ENCODE results near the gene STARD10. TPM values are rescaled to one million over a fixed set of nuclear protein-coding genes. Genes with fewer than 3 reads are reported as not detected.

The STARD10 gene
- total and polyA plus RNA-seq, 2 donors (not counting 3 experiments of a cell fraction or from before 2014, with no cell fraction given) = 16.1 to 22.5 TPM

- no peaks in the 10 kb centered on the region for H3K79me2 ChIP-seq (ENCODE audit: control insufficient read depth, insufficient read depth, low read length)
- no peak overlapping the region for H3K4me3 ChIP-seq (replicated peaks in 1 of 3; ENCODE audit: insufficient read depth in 1 of 3, low read depth in 1 of 3, low read length in 3 of 3)
- H3K9ac ChIP-seq (replicated peaks; ENCODE audit: extremely low read depth, insufficient read depth, low read length) = no peak overlapping the region
- CTCF ChIA-PET = no interaction called here
- H3K9me1 ChIP-seq (replicated peaks; ENCODE audit: control insufficient read depth, extremely low read depth, insufficient read depth, low read length) = no peaks in the 10 kb centered on the region
- dilution Hi-C loops (cut with MboI; ENCODE audit: extremely low pct_ligation_motif_present, low sequenced_read_pairs) = no loop called here
- H3K27ac ChIP-seq (ENCODE audit: insufficient read depth, low read depth, low read length) = no peak overlapping the region
- no peaks in the 10 kb centered on the region for H3K27me3 ChIP-seq (ENCODE audit: control insufficient read depth in 2 of 2, insufficient read depth in 2 of 2, low read length in 2 of 2)
- TF ChIP-seq FOS (IDR thresholded peaks at IDR 0.05; ENCODE audit: borderline replicate concordance, insufficient read depth, low read length) (no peak), EZH2 (IDR thresholded peaks at IDR 0.05; ENCODE audit: borderline replicate concordance, low read depth, low read length, severe bottlenecking) (no peak), GATA2 (IDR thresholded peaks at IDR 0.05; ENCODE audit: insufficient read depth, insufficient read length, low read depth, low read length) (no peak), POLR2A (IDR thresholded peaks at IDR 0.05; ENCODE audit: low read depth, low read length) (no peak), CTCF (IDR thresholded peaks at IDR 0.05; ENCODE audit: extremely low read depth in 1 of 2, insufficient read depth in 1 of 2, low read depth in 1 of 2, low read length in 2 of 2) (no peak), POLR2AphosphoS5 (IDR thresholded peaks at IDR 0.05; ENCODE audit: insufficient read depth, low read depth, low read length) (no peak), MAX (IDR thresholded peaks at IDR 0.05; ENCODE audit: insufficient read depth, insufficient read length) (no peak), JUN (IDR thresholded peaks at IDR 0.05; ENCODE audit: borderline replicate concordance, insufficient read depth, insufficient read length, low read depth) (no peak), MYC (IDR thresholded peaks at IDR 0.05; ENCODE audit: low read depth, low read length) (no peak)
- H3K36me3 ChIP-seq (ENCODE audit: control insufficient read depth in 2 of 2, extremely low read depth in 1 of 2, insufficient read depth in 2 of 2, low read length in 2 of 2) = no peaks in the 10 kb centered on the region
- BruUV-seq (replicated peaks) = no TSS peak
- DNase-seq (ENCODE audit: low read depth, low spot score) (no peak), FAIRE-seq (no peak)
- H3K9me3 ChIP-seq (replicated peaks; ENCODE audit: control insufficient read depth, insufficient read depth, low read length) = no peaks in the 10 kb centered on the region
- no peaks in the 10 kb centered on the region for H4K20me1 ChIP-seq (replicated peaks; ENCODE audit: control insufficient read depth, extremely low read depth, insufficient read depth, low read length)
- POLR2A ChIA-PET = no interaction called here
- H3K4me2 ChIP-seq (ENCODE audit: insufficient read depth, low read length) = no peak overlapping the region
- no peak overlapping the region for H2AFZ ChIP-seq (ENCODE audit: low read depth, low read length)
- H3K4me1 ChIP-seq (ENCODE audit: control insufficient read depth, extremely low read depth, insufficient read depth, low read length) = no peaks in the 10 kb centered on the region
- intact Hi-C loops (cut with micrococcal nuclease) = no loop called here
Observed at GRCh38 chr11:72762641-72763304, 31.1 kb downstream of the STARD10 start.
